Measurements from ENCODE around the gene GTF2A1.

DNA sequence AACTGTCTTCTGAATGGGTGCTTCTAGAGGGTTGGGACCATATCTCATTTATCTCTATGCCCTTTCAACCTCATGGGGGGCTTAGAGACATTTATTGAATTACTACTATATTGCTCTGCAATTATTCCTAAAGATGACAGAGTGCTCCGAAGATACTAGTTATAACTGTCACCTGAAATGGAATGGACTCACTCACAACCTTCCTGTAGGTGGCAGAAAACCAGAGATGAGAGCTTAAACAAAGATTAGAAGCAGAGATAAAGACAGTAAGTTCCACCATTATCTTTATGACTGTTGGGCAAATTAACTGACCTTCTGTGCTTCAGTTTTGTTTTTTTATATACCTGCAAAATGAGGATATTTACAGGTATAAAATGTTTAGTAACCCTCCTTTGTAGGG lies 31.5 kb upstream of the GTF2A1 start:
- TF ChIP-seq, protein P1, sequence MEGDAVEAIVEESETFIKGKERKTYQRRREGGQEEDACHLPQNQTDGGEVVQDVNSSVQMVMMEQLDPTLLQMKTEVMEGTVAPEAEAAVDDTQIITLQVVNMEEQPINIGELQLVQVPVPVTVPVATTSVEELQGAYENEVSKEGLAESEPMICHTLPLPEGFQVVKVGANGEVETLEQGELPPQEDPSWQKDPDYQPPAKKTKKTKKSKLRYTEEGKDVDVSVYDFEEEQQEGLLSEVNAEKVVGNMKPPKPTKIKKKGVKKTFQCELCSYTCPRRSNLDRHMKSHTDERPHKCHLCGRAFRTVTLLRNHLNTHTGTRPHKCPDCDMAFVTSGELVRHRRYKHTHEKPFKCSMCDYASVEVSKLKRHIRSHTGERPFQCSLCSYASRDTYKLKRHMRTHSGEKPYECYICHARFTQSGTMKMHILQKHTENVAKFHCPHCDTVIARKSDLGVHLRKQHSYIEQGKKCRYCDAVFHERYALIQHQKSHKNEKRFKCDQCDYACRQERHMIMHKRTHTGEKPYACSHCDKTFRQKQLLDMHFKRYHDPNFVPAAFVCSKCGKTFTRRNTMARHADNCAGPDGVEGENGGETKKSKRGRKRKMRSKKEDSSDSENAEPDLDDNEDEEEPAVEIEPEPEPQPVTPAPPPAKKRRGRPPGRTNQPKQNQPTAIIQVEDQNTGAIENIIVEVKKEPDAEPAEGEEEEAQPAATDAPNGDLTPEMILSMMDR (IDR thresholded peaks at IDR 0.05) = no peak
- no peak for TF ChIP-seq EP300 (IDR thresholded peaks at IDR 0.05; ENCODE audit: low read depth)
- TF ChIP-seq POLR2AphosphoS5 (IDR thresholded peaks at IDR 0.05) = no peak
- TF ChIP-seq POLR2A (IDR thresholded peaks at IDR 0.05) = no peak

Data from transverse colon (tissue), 4 donors.